ENCODE results near the gene C5AR1.

DNA sequence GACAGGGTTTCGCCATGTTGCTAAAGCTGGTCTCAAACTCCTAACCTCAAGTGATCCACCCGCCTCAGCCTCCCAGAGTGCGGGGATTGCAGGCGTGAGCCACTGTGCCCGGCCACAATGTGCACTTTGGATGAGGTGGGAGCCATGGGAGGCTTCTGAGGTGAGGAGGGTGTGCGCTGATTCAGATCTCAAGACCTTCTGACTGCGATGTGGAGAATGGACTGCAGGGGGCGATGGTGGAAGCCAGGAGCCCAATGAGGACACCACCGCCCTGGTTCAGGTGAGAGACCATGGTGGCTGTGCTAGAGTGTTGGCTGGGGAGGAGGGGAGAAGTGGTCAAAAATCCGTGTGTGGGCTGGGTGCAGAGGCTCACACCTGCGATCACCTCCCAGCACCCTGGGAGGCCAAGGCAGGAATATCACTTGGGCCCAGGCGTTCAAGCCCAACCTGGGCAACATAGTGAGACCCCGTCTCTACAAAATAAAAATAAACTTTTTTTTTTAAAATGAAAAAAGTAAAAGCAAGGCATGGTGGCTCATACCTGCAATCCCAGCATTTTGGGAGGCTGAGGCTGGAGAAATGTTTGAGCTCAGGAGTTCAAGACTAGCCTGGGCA, 29.4 kb upstream of the C5AR1 start:
- TF ChIP-seq POLR2A (IDR thresholded peaks at IDR 0.05) (no peak), EP300 (IDR thresholded peaks at IDR 0.05) (no peak)
- TF ChIP-seq, protein P1, sequence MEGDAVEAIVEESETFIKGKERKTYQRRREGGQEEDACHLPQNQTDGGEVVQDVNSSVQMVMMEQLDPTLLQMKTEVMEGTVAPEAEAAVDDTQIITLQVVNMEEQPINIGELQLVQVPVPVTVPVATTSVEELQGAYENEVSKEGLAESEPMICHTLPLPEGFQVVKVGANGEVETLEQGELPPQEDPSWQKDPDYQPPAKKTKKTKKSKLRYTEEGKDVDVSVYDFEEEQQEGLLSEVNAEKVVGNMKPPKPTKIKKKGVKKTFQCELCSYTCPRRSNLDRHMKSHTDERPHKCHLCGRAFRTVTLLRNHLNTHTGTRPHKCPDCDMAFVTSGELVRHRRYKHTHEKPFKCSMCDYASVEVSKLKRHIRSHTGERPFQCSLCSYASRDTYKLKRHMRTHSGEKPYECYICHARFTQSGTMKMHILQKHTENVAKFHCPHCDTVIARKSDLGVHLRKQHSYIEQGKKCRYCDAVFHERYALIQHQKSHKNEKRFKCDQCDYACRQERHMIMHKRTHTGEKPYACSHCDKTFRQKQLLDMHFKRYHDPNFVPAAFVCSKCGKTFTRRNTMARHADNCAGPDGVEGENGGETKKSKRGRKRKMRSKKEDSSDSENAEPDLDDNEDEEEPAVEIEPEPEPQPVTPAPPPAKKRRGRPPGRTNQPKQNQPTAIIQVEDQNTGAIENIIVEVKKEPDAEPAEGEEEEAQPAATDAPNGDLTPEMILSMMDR (IDR thresholded peaks at IDR 0.05) = peak in 2 of 5 experiments; percentile 16 to 37
